Activated CD8-positive, alpha-beta T cell treated with anti-CD3 and anti-CD28 coated beads for 36 hours (primary cell): ENCODE measurements around the gene SLC24A3. TPM values are rescaled to one million over a fixed set of nuclear protein-coding genes. Genes with fewer than 3 reads are reported as not detected.

Source experiments
- ATAC-seq: fragments of 200-7000 bp; cut with Tn5 transposase; one replicate; pipeline ENCODE4 v1.10.0; 2021; ENCODE audit warnings: mild to moderate bottlenecking, moderate library complexity
- CTCF ChIA-PET: fragments of 350-600 bp; sonication (Branson Sonifier 250); formaldehyde crosslinking; loops from one replicate; lab custom pipeline; 2021; ENCODE audit warnings: antibody characterized with exemption; lab: Charles Lee
- POLR2A ChIA-PET: fragments of 350-600 bp; sonication (Branson Sonifier 250); formaldehyde crosslinking; loops from one replicate; lab custom pipeline; 2021; ENCODE audit warnings: antibody characterized with exemption; lab: Charles Lee
- DNase-seq: peaks from one replicate; pipeline ENCODE4 v3.0.0-alpha.2; 2020
- H3K27ac Mint-ChIP-seq: one replicate; pipeline ENCODE4 v1.8.0; 2021; ENCODE audit warnings: mild to moderate bottlenecking, mixed read lengths
- H3K27me3 Mint-ChIP-seq: one replicate; pipeline ENCODE4 v1.8.0; 2021; ENCODE audit warnings: mixed read lengths
- H3K36me3 Mint-ChIP-seq: one replicate; pipeline ENCODE4 v1.8.0; 2021; ENCODE audit warnings: low read depth, mixed read lengths
- H3K4me1 Mint-ChIP-seq: one replicate; pipeline ENCODE4 v1.8.0; 2021; ENCODE audit warnings: low read depth, mixed read lengths
- H3K4me3 Mint-ChIP-seq: one replicate; pipeline ENCODE4 v1.8.0; 2021; ENCODE audit warnings: mild to moderate bottlenecking, moderate library complexity, mixed read lengths
- H3K9me3 Mint-ChIP-seq: one replicate; pipeline ENCODE4 v1.8.0; 2021; ENCODE audit warnings: mixed read lengths
- intact Hi-C: fragments of 100-400 bp; cut with micrococcal nuclease; formaldehyde crosslinking; loops from one replicate; pipeline ENCODE4 v1.10.0; 2022
- total RNA-seq, 2 experiments: library from RNA; stranded (reverse); gene quantifications; one replicate each; pipeline ENCODE4 v1.2.3, GENCODE V29; 2021
- TF ChIP-seq, protein P1 (sequence below): fragments of 200-600 bp; IDR thresholded peaks from one replicate; pipeline ENCODE4 v1.8.0; 2022; ENCODE audit warnings: antibody characterized with exemption, mild to moderate bottlenecking

The SLC24A3 gene
- total RNA-seq, 2 experiments from 2014 or later: not detected

DNA sequence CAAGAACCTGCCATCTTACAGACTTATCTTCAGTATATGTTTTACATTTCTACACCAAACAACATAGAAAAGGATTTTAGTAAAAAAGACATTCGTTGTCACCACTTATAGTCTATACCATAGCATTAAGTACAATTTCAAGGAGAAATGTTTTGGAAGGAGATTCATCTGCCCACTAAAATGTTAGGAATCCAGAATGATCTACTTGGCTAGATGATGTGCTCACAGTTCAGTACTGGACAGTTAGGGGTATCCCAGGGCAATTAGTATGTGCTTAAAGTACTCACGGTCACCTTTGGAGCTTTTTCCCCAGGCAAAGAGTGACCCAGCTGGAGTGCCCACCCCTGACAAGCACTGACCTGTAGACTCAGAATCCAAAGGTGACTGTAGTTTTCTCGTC lies 222.9 kb downstream of the SLC24A3 start:
- DNase-seq: no peak
- ChIA-PET CTCF (no interaction called here), POLR2A (no interaction called here)
- no peaks in the 10 kb centered on the region for H3K27me3 Mint-ChIP-seq
- no peaks in the 10 kb centered on the region for H3K4me1 Mint-ChIP-seq
- no peaks in the 10 kb centered on the region for H3K9me3 Mint-ChIP-seq
- H3K4me3 Mint-ChIP-seq: no peak overlapping the region
- H3K27ac Mint-ChIP-seq: no peak overlapping the region
- ATAC-seq: no peak
- TF ChIP-seq, protein P1, sequence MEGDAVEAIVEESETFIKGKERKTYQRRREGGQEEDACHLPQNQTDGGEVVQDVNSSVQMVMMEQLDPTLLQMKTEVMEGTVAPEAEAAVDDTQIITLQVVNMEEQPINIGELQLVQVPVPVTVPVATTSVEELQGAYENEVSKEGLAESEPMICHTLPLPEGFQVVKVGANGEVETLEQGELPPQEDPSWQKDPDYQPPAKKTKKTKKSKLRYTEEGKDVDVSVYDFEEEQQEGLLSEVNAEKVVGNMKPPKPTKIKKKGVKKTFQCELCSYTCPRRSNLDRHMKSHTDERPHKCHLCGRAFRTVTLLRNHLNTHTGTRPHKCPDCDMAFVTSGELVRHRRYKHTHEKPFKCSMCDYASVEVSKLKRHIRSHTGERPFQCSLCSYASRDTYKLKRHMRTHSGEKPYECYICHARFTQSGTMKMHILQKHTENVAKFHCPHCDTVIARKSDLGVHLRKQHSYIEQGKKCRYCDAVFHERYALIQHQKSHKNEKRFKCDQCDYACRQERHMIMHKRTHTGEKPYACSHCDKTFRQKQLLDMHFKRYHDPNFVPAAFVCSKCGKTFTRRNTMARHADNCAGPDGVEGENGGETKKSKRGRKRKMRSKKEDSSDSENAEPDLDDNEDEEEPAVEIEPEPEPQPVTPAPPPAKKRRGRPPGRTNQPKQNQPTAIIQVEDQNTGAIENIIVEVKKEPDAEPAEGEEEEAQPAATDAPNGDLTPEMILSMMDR: no peak
- no peaks in the 10 kb centered on the region for H3K36me3 Mint-ChIP-seq
- intact Hi-C loops: no loop called here

DNA sequence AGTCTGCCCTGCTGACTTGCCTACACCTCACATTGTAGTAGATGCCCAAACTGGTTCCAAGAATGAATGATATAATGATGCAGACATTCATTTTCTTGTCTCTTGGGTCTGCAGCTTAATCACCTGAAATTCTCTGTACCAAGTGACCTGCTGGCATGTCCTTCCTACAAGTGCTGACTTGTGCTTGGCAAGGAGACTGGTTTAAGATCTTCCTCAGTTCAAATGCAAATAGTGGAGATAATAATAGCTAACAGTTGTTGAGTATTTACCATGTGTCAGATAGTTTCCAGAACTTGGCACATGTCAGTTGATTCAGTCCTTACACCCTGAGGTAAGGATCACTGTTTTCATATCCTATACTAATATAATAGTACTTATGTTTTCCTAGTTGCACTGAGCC lies 223.4 kb downstream of the SLC24A3 start:
- POLR2A ChIA-PET: no interaction called here
- ATAC-seq: no peak
- DNase-seq: no peak
- Mint-ChIP-seq H3K27me3 (no peaks in the 10 kb centered on the region), H3K4me1 (no peaks in the 10 kb centered on the region), H3K9me3 (no peaks in the 10 kb centered on the region), H3K27ac (no peak overlapping the region), H3K4me3 (no peak overlapping the region), H3K36me3 (no peaks in the 10 kb centered on the region)
- intact Hi-C loops: no loop called here
- CTCF ChIA-PET: no interaction called here
- TF ChIP-seq, protein P1: no peak

DNA sequence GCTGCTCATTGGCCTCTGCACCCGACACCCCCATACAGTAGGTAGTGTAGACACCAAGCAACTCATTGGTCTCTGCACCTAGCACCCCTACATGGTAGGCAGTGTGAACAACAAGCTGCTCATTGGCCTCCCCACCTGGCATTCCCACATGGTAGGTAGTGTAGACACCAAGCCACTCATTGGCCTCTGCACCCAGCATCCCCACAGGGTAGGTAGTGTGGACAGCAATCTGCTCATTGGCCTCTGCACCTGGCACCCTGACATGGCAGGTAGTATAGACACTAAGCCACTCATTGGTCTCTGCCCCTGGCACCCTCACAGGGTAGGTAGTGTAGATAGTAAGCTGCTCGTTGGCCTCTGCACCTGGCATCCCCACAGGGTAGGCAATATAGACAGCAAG lies 226.0 kb downstream of the SLC24A3 start:
- Mint-ChIP-seq H3K9me3 (peaks cover 2% of the 10 kb centered on the region), H3K4me3 (no peak overlapping the region), H3K27ac (no peak overlapping the region), H3K4me1 (peaks cover 3% of the 10 kb centered on the region), H3K27me3 (no peaks in the 10 kb centered on the region), H3K36me3 (no peaks in the 10 kb centered on the region)
- TF ChIP-seq, protein P1: no peak
- ATAC-seq (no peak), DNase-seq (no peak)
- intact Hi-C loops: no loop called here
- ChIA-PET CTCF (no interaction called here), POLR2A (interaction anchor here (0.6 kb wide), 1 partner anchor 9 kb away, joined by 3 read pairs; no protein-coding TSS in a partner anchor)

DNA sequence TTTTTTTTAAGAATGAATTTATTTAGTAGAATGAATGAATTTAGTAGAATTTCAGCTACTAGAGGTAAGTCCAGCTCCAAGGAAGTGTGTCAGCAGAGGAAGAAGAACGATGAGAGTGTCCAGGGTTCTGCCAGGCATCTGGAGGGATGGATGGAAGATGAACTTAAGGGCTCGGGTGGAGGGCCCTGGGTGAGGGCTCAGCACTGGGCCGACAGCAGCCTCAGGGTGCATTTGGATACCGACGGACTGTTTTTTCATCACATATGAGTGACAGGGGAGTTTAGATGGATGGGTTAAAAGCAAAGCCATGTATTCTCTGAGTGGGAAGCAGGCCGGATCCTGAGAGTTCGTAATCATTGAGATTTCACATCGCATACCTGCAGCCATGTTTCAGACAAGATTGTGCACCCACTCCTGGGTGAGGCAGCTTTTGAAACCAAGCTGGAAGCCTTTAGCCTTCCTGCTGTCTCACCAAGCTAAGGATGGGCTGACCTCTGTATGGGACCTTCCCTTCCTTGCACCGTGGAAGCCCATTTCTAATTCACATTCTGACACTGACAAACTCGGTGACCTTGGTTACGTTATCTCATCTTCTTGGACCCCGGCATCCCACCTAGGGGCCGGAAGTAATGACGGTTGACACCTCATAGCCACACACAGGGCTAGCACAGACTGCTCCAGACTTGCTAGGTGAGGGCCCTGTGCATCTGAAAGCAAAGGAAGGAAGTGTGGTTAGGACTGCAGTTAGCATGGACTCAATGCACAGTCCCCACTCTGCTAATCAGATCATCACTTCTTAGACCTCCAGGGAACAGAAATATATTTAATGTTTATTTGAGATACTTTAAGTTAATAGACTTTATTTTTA lies 228.5 kb downstream of the SLC24A3 start:
- TF ChIP-seq, protein P1: no peak
- Mint-ChIP-seq H3K4me3 (no peak overlapping the region), H3K36me3 (no peaks in the 10 kb centered on the region), H3K4me1 (peaks cover 3% of the 10 kb centered on the region), H3K9me3 (peaks cover 4% of the 10 kb centered on the region), H3K27ac (no peak overlapping the region), H3K27me3 (no peaks in the 10 kb centered on the region)
- intact Hi-C loops: no loop called here
- ChIA-PET POLR2A (no interaction called here), CTCF (no interaction called here)
- peak; percentile 2 for DNase-seq
- no peak for ATAC-seq

DNA sequence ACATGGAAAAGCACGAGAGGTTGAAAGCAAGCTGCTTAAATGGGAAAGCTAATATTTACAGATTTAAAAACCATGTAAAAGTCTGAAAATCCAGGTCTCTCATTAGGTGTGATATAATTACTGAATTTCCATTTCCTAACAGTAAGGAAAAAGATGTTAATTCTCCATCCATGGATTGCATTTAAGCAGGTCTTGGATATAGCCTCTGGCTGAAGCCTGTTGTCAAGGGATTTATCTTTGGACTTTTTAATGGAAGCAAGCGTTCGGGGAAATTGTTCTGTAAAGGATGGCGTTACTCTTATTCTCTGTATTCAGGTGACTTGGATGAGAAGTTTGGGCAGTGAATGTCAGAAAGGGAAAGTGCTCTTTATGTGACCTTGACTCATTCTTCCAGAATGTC lies 233.8 kb downstream of the SLC24A3 start:
- Mint-ChIP-seq H3K9me3 (peaks cover 4% of the 10 kb centered on the region), H3K27me3 (no peaks in the 10 kb centered on the region), H3K27ac (no peak overlapping the region), H3K4me1 (peaks cover under 1% of the 10 kb centered on the region), H3K36me3 (no peaks in the 10 kb centered on the region), H3K4me3 (no peak overlapping the region)
- no peak for ATAC-seq
- TF ChIP-seq, protein P1: no peak
- CTCF ChIA-PET: no interaction called here
- intact Hi-C loops: no loop called here
- DNase-seq: no peak
- POLR2A ChIA-PET: no interaction called here
